Naive thymus-derived CD4-positive, alpha-beta T cell (primary cell): ENCODE data around the gene LIG1. TPM values are rescaled to one million over a fixed set of nuclear protein-coding genes. Genes with fewer than 3 reads are reported as not detected.

ENCODE experiments used
- ATAC-seq: fragments of 150-1000 bp; cut with Tn5 transposase; 2 replicates; pipeline ENCODE4 v1.10.0; 2021; ENCODE audit warnings: mild to moderate bottlenecking, moderate library complexity
- CTCF ChIA-PET: fragments of 350-600 bp; sonication (Branson Sonifier 250); formaldehyde crosslinking; loops from one replicate; lab custom pipeline; 2021; ENCODE audit warnings: antibody characterized with exemption; lab: Charles Lee
- POLR2A ChIA-PET: fragments of 350-600 bp; sonication (Branson Sonifier 250); formaldehyde crosslinking; loops from one replicate; lab custom pipeline; 2021; ENCODE audit warnings: antibody characterized with exemption, inconsistent platforms; lab: Charles Lee
- DNase-seq, 9 donors: peaks; one replicate each; pipeline versions ENCODE4 v3.0.0 to v3.0.0-alpha.2; 2020 to 2022; ENCODE audit warnings: mixed read lengths in 1 of 9
- H3K27ac ChIP-seq: one replicate; pipeline ENCODE4 v1.7.0; 2013; ENCODE audit warnings: mild to moderate bottlenecking, low read depth, low read length, moderate library complexity
- H3K27me3 ChIP-seq, 2 donors: one replicate each; pipeline ENCODE4 v1.7.0; 2013; ENCODE audit warnings: low read length in 2 of 2, mild to moderate bottlenecking in 2 of 2, moderate library complexity in 2 of 2; ENCODE audit not compliant: control insufficient read depth in 2 of 2, insufficient read depth in 2 of 2
- H3K36me3 ChIP-seq, 3 experiments: 1 replicate in 2 of 3; 2 replicates in 1 of 3; pipeline ENCODE4 v1.7.0; 2013; ENCODE audit warnings: low read length in 3 of 3, mild to moderate bottlenecking in 3 of 3, moderate library complexity in 1 of 3; ENCODE audit not compliant: insufficient read depth in 3 of 3, control insufficient read depth in 2 of 3
- H3K4me1 ChIP-seq, 2 donors: one replicate each; pipeline ENCODE4 v1.7.0; 2013; ENCODE audit warnings: low read length in 2 of 2, mild to moderate bottlenecking in 2 of 2, moderate library complexity in 1 of 2; ENCODE audit not compliant: control insufficient read depth in 2 of 2, insufficient read depth in 2 of 2
- H3K4me3 ChIP-seq: 2 replicates; pipeline ENCODE4 v1.7.0; 2013; ENCODE audit warnings: mild to moderate bottlenecking, low read length
- H3K9me3 ChIP-seq, 3 experiments: 1 replicate in 2 of 3; 2 replicates in 1 of 3; pipeline ENCODE4 v1.7.0; 2013; ENCODE audit warnings: low read length in 3 of 3; ENCODE audit not compliant: control insufficient read depth in 2 of 3
- H3K27ac Mint-ChIP-seq, 9 donors: one replicate each; pipeline ENCODE4 v1.8.0; 2020 to 2022; ENCODE audit warnings: mixed read lengths in 9 of 9, mild to moderate bottlenecking in 8 of 9, moderate library complexity in 5 of 9, inconsistent platforms in 2 of 9
- H3K27me3 Mint-ChIP-seq, 5 donors: one replicate each; pipeline ENCODE4 v1.8.0; 2021 to 2022; ENCODE audit warnings: mixed read lengths in 5 of 5, mild to moderate bottlenecking in 1 of 5
- H3K36me3 Mint-ChIP-seq, 5 donors: one replicate each; pipeline ENCODE4 v1.8.0; 2020 to 2022; ENCODE audit warnings: mixed read lengths in 5 of 5, mild to moderate bottlenecking in 3 of 5, inconsistent platforms in 1 of 5
- H3K4me1 Mint-ChIP-seq, 7 donors: one replicate each; pipeline ENCODE4 v1.8.0; 2020 to 2022; ENCODE audit warnings: mixed read lengths in 7 of 7, mild to moderate bottlenecking in 3 of 7, inconsistent platforms in 1 of 7
- H3K4me3 Mint-ChIP-seq, 10 donors: one replicate each; pipeline ENCODE4 v1.8.0; 2020 to 2022; ENCODE audit warnings: mild to moderate bottlenecking in 10 of 10, mixed read lengths in 10 of 10, moderate library complexity in 6 of 10, inconsistent platforms in 2 of 10
- H3K9me3 Mint-ChIP-seq, 11 donors: one replicate each; pipeline ENCODE4 v1.8.0; 2020 to 2022; ENCODE audit warnings: mixed read lengths in 11 of 11, mild to moderate bottlenecking in 4 of 11, inconsistent platforms in 1 of 11, moderate library complexity in 1 of 11
- intact Hi-C, 2 donors: fragments of 100-400 bp; cut with micrococcal nuclease; formaldehyde crosslinking; loops; one replicate each; pipeline ENCODE4 v1.15.1; 2023
- polyA plus RNA-seq, 2 donors: library from polyadenylated mRNA; unstranded; fragments of 300-500 nt; fragmentation: Illumina TruSeq; gene quantifications; one replicate each; pipeline ENCODE4 v1.2.3, GENCODE V29; 2021
- total RNA-seq, 6 experiments: library from RNA in 5 of 6; stranded (reverse) in 5 of 6; gene quantifications; 1 replicate in 5 of 6; 2 replicates in 1 of 6; pipeline ENCODE4 v1.2.3 and lab custom pipeline; 2021 to 2026

The LIG1 gene
- 100 to 1,000 TPM in 4 of 5 experiments, 10 to 100 TPM in 1; 61.0 to 134 (median 122) TPM for total RNA-seq
- polyA plus RNA-seq = 10 to 100 TPM; 38.1 to 44.6 TPM
- 154 reads per million, percentile 90 among the genes with 10 or more reads in this experiment for total RNA-seq (lab: John Stamatoyannopoulos, UW)

GRCh38 chr19:48169939-48170803, at the start of gene LIG1, which contains the start of gene ZSWIM9:
TSS of gene LIG1 (minus strand) at chr19:48170344. CDS start at chr19:48165566, 4,778 bp downstream.
TSS of gene ZSWIM9 (plus strand) at chr19:48170680. CDS start at chr19:48171803, 1,123 bp downstream.
- Mint-ChIP-seq H3K4me1 (peaks cover 20 to 43% (median 32%) of the 10 kb centered on the region in 7 donors), H3K36me3 (peaks cover 0 to 27% (median 14%) of the 10 kb centered on the region in 5 donors), H3K27me3 (no peaks in the 10 kb centered on the region), H3K9me3 (peaks cover 0 to 1% (median 0%) of the 10 kb centered on the region in 11 donors), H3K4me3 (peak within 1 kb of the TSS; percentile 90 to 100 (median 97)), H3K27ac (peak within 1 kb of the TSS; percentile 92 to 100 (median 97))
- Histone ChIP-seq H3K27ac (peak within 1 kb of the TSS; percentile 94), H3K9me3 (no peaks in the 10 kb centered on the region), H3K27me3 (no peaks in the 10 kb centered on the region), H3K4me1 (peaks cover 14 to 16% of the 10 kb centered on the region in 2 donors), H3K36me3 (peaks cover 0 to 28% (median 0%) of the 10 kb centered on the region in 3 experiments), H3K4me3 (peak within 1 kb of the TSS; percentile 98)
- ChIA-PET POLR2A (interaction anchor here (0.8 to 1.5 kb wide), 7 partner anchors 34 to 163 kb away, joined by 3 to 7 read pairs (median 4); partner anchors contain the start of gene CARD8), CTCF (interaction anchor here (0.6 to 1.0 kb wide), 2 partner anchors 24 to 51 kb away, joined by 3 read pairs; no protein-coding TSS in a partner anchor)
- peak; percentile 87 to 96 (median 94) for DNase-seq
- intact Hi-C loops = loop anchor here (1.0 to 10.0 kb wide), 12 partner anchors 33 to 1471 kb away; partner anchors contain the start of genes CARD8 (in 2 of the 2), SYNGR4 (in 2 of the 2), CYTH2 (in 1 of the 2) and DBP (in 1 of the 2)
- ATAC-seq = peak; percentile 89

- Histone ChIP-seq H3K27me3 (no peaks in the 10 kb centered on the region), H3K9me3 (no peaks in the 10 kb centered on the region), H3K4me1 (no peaks in the 10 kb centered on the region), H3K4me3 (no peak overlapping the region), H3K36me3 (peaks cover 4 to 50% (median 6%) of the 10 kb centered on the region in 3 experiments), H3K27ac (no peak overlapping the region)
- H3K36me3 Mint-ChIP-seq = peaks cover 0 to 62% (median 35%) of the 10 kb centered on the region in 5 donors
- no peak for ATAC-seq
- CTCF ChIA-PET = interaction anchor here (1.4 kb wide), 1 partner anchor 15 kb away, joined by 5 read pairs; no protein-coding TSS in a partner anchor
- H3K4me3 Mint-ChIP-seq = no peak overlapping the region
- intact Hi-C loops = no loop called here
- no peaks in the 10 kb centered on the region for H3K9me3 Mint-ChIP-seq
- H3K27me3 Mint-ChIP-seq = no peaks in the 10 kb centered on the region
- peaks cover 0 to 25% (median 4%) of the 10 kb centered on the region in 7 donors for H3K4me1 Mint-ChIP-seq
- POLR2A ChIA-PET = interaction anchor here (1.1 to 2.8 kb wide), 2 partner anchors 15 to 24 kb away, joined by 3 to 8 read pairs; no protein-coding TSS in a partner anchor
- no peak for DNase-seq
- H3K27ac Mint-ChIP-seq = peak overlapping the region in 4 of 9 donors; percentile 7 to 77 (median 35)
Measured at GRCh38 chr19:48218997-48219396, 48.9 kb upstream of the LIG1 start.

- H3K4me1 Mint-ChIP-seq = peaks cover 0 to 28% (median 6%) of the 10 kb centered on the region in 7 donors
Measured at GRCh38 chr19:48216933-48217332, 46.8 kb upstream of the LIG1 start.

GRCh38 chr19:48213959-48214358, 43.8 kb upstream of the LIG1 start:
- H3K4me1 Mint-ChIP-seq = peaks cover 5 to 48% (median 10%) of the 10 kb centered on the region in 7 donors
- ChIA-PET POLR2A (interaction anchor here (2.4 to 3.3 kb wide), 2 partner anchors 10 kb away, joined by 11 to 14 read pairs; no protein-coding TSS in a partner anchor), CTCF (interaction anchor here (0.9 kb wide), 1 partner anchor 45 kb away, joined by 3 read pairs; no protein-coding TSS in a partner anchor)
- H3K4me1 ChIP-seq = no peaks in the 10 kb centered on the region
- DNase-seq = no peak
- no peaks in the 10 kb centered on the region for H3K9me3 ChIP-seq
- H3K27ac Mint-ChIP-seq = peak overlapping the region in 8 of 9 donors; percentile 2 to 87 (median 32)
- H3K9me3 Mint-ChIP-seq = no peaks in the 10 kb centered on the region
- no peak overlapping the region for H3K4me3 ChIP-seq
- H3K4me3 Mint-ChIP-seq = no peak overlapping the region
- peaks cover 0 to 59% (median 47%) of the 10 kb centered on the region in 5 donors for H3K36me3 Mint-ChIP-seq
- peaks cover 6 to 51% (median 8%) of the 10 kb centered on the region in 3 experiments for H3K36me3 ChIP-seq
- H3K27me3 ChIP-seq = no peaks in the 10 kb centered on the region
- H3K27me3 Mint-ChIP-seq = no peaks in the 10 kb centered on the region
- no peak overlapping the region for H3K27ac ChIP-seq
- ATAC-seq = no peak
- intact Hi-C loops = no loop called here

More at GRCh38 chr19:48216933-48217332, 46.8 kb upstream of the LIG1 start:
- Histone ChIP-seq H3K4me1 (no peaks in the 10 kb centered on the region), H3K36me3 (peaks cover 6 to 59% (median 8%) of the 10 kb centered on the region in 3 experiments), H3K9me3 (no peaks in the 10 kb centered on the region), H3K27ac (no peak overlapping the region), H3K4me3 (no peak overlapping the region), H3K27me3 (no peaks in the 10 kb centered on the region)
- H3K27me3 Mint-ChIP-seq = no peaks in the 10 kb centered on the region
- peak overlapping the region in 1 of 9 donors; percentile 4 for H3K27ac Mint-ChIP-seq
- DNase-seq (no peak), ATAC-seq (no peak)
- H3K9me3 Mint-ChIP-seq = no peaks in the 10 kb centered on the region
- POLR2A ChIA-PET = interaction anchor here (1.4 to 3.3 kb wide), 2 partner anchors 13 to 17 kb away, joined by 3 to 14 read pairs; no protein-coding TSS in a partner anchor
- H3K36me3 Mint-ChIP-seq = peaks cover 0 to 66% (median 45%) of the 10 kb centered on the region in 5 donors
- H3K4me3 Mint-ChIP-seq = no peak overlapping the region
- intact Hi-C loops = no loop called here
- CTCF ChIA-PET = interaction anchor here (1.6 kb wide), 1 partner anchor 38 kb away, joined by 3 read pairs; no protein-coding TSS in a partner anchor

- ChIA-PET POLR2A (interaction anchor here (0.6 kb wide), 1 partner anchor 37 kb away, joined by 3 read pairs; no protein-coding TSS in a partner anchor), CTCF (interaction anchor here (0.5 kb wide), 1 partner anchor 197 kb away, joined by 3 read pairs; no protein-coding TSS in a partner anchor)
- no peaks in the 10 kb centered on the region for H3K9me3 ChIP-seq
- Mint-ChIP-seq H3K27me3 (no peaks in the 10 kb centered on the region), H3K27ac (peak overlapping the region in 7 of 9 donors; percentile 37 to 88 (median 81)), H3K9me3 (no peaks in the 10 kb centered on the region), H3K36me3 (peaks cover 0 to 34% (median 30%) of the 10 kb centered on the region in 5 donors), H3K4me3 (peak overlapping the region in 2 of 10 donors; percentile 10 to 28), H3K4me1 (peaks cover 7 to 47% (median 22%) of the 10 kb centered on the region in 7 donors)
- peak in 2 of 9 donors; percentile 16 to 31 for DNase-seq
- H3K4me1 ChIP-seq = peaks cover 0 to 3% of the 10 kb centered on the region in 2 donors
- intact Hi-C loops = no loop called here
- ATAC-seq = no peak
- H3K36me3 ChIP-seq = peaks cover 0 to 30% (median 8%) of the 10 kb centered on the region in 3 experiments
- H3K4me3 ChIP-seq = no peak overlapping the region
- no peak overlapping the region for H3K27ac ChIP-seq
- H3K27me3 ChIP-seq = no peaks in the 10 kb centered on the region
Measured at GRCh38 chr19:48210005-48210404, 39.9 kb upstream of the LIG1 start.
